LNCAP (cell line): ENCODE measurements around the gene FAM193B.
A peak's percentile ranks its signal among the peaks of the same experiment; 100 is the strongest.

Experiments used
- CTCF ChIP-seq: fragments of 450-650 bp; IDR thresholded peaks from 2 replicates; pipeline ENCODE4 v1.5.1; 2017; ENCODE audit warnings: mild to moderate bottlenecking

FAM193B gene

DNA sequence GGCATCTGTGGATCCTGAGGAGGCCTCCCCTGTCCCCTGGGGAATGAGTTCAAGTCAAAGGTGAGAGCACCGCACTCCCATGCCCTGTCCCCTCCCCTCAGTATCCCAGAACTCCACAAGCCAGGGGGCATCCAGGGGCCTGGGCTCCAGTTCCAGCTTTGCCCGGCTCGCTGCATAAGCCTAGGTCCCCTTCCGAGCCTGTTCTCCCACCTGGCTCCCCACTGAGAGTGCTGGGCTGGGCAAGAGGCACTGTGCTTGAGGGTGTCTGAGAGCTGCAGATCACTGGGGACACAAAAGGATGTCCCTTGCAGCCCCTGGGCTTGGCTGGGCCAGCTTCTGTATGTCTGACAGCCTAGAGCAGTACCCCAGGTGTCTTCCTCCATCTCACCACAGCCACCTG is 49.3 kb downstream of the FAM193B start:
- TF ChIP-seq CTCF: no peak

GRCh38 chr5:177504086-177505056 is 50.0 kb downstream of the FAM193B start:
- TF ChIP-seq CTCF: no peak

DNA sequence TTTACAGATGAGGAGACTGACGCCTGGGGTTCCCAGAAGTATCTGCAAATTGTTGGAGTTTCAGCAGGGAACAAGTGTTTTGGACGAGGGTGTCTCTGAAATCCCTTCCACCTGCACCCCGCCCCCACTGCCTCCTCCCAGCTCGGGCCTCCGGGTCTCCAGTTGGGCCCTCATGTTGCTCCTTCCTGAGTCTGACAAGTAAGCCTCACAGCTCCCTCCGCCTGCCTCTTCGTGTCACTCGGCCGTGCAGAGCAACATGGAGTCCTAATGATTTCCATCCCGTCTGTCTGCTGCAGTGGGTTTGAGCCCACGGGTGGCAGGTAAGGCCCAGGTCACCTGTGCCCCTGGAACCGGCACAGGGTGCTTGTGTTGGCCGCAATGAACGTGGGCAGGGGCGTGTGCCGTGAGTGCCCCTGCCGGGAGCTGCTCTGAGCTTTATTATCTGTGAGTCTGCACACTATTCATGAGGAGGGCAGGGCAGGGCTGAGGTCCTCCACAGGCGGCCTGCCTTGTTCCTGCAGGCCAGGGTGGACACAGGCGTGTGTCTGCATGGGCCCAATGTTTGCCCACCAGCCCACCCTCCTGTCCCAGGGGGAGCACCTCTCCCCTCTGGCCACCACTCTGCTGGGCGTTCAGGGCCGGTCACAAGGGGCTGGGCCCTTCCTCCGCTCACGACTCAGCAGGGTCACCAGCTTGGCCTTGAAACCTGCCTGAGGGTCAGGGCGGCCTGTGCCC is 50.8 kb downstream of the FAM193B start:
- no peak for TF ChIP-seq CTCF

- TF ChIP-seq CTCF: no peak
Observed at GRCh38 chr5:177502886-177503285, 51.5 kb downstream of the FAM193B start.

- no peak for TF ChIP-seq CTCF
Observed at GRCh38 chr5:177501874-177502678, 52.3 kb downstream of the FAM193B start.

DNA sequence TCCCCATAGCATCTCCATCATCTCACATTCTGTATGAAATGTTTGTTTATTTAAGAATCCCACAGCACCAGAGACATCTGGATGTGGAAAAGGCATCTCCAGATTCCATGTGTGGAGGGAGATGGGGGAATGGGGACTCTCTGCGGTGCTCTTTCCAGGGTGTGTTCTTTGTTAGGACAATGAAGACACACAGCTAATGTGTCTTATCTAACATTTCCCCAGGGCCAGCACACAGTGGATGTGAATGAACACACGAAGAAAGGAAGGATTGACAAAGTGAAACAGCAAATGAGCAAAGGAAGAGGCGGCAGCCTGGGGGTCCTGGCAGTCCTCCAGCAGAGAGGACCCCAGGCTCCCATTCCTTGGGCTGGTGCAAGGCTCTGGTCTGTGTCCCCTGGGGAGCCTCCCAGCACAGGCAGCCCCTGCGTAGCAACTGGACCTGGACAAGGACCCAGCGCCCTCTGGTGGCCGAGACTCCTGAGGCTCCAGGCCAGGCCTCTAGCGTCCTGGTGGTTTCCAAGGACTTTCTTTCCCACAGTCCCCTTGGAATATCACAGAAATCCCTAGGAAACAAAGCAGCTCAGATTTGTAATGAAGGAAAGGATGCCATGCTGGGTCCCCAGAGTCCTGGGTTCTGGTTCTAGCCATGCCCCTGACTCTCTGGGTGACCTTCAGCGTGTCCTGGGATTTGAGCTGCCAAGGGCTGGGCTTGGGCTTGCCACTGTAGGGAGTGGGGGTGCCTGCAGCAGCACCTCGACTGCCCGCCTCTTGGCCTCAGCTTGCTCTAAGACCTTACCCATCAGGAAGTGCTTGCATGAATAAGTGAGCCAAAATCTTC is 53.5 kb downstream of the FAM193B start:
- TF ChIP-seq CTCF: peak; percentile 96
